Astrocyte (in vitro differentiated cells and primary cell): ENCODE measurements around the gene CLEC20A. TPM values are rescaled to one million over a fixed set of nuclear protein-coding genes. Genes with fewer than 3 reads are reported as not detected.

Experiments used
- DNase-seq: peaks from one replicate; pipeline ENCODE4 v3.0.0-alpha.2; 2010; ENCODE audit warnings: low read depth
- FAIRE-seq: peaks from 2 replicates; lab custom pipeline; 2011; peaks lifted over from hg19 to GRCh38; lab: Jason Lieb, UNC
- H2AFZ ChIP-seq: 2 replicates; pipeline ENCODE4 v1.6.0; 2012; ENCODE audit warnings: low read depth, low read length, inconsistent platforms
- H3K27ac ChIP-seq: 2 replicates; pipeline ENCODE4 v1.5.1; 2011; ENCODE audit warnings: low read depth, low read length, inconsistent platforms
- H3K27me3 ChIP-seq: 2 replicates; pipeline ENCODE4 v1.6.0; 2011; ENCODE audit warnings: low read length, inconsistent platforms; ENCODE audit not compliant: insufficient read depth
- H3K36me3 ChIP-seq: 2 replicates; pipeline ENCODE4 v1.5.1; 2011; ENCODE audit warnings: low read length, inconsistent platforms; ENCODE audit not compliant: insufficient read depth
- H3K4me1 ChIP-seq: 2 replicates; pipeline ENCODE4 v1.5.1; 2011; ENCODE audit warnings: low read length, inconsistent platforms; ENCODE audit not compliant: insufficient read depth
- H3K4me2 ChIP-seq: 2 replicates; pipeline ENCODE4 v1.6.0; 2012; ENCODE audit warnings: low read length, inconsistent platforms
- H3K4me3 ChIP-seq: 2 replicates; pipeline ENCODE4 v1.5.1; 2011; ENCODE audit warnings: low read depth, mild to moderate bottlenecking, low read length, inconsistent platforms; ENCODE audit not compliant: insufficient read depth
- H3K79me2 ChIP-seq: 2 replicates; pipeline ENCODE4 v1.6.0; 2012; ENCODE audit warnings: mild to moderate bottlenecking, low read length, inconsistent platforms; ENCODE audit not compliant: insufficient read depth
- H3K9ac ChIP-seq: 2 replicates; pipeline ENCODE4 v1.6.0; 2012; ENCODE audit warnings: mild to moderate bottlenecking, low read length, inconsistent platforms
- H3K9me3 ChIP-seq: 2 replicates; pipeline ENCODE4 v1.5.1; 2012; ENCODE audit warnings: low read depth, mild to moderate bottlenecking, low read length, inconsistent platforms; ENCODE audit not compliant: insufficient read depth
- H4K20me1 ChIP-seq: 2 replicates; pipeline ENCODE4 v1.6.0; 2012; ENCODE audit warnings: low read length, inconsistent platforms; ENCODE audit not compliant: insufficient read depth
- H3K27ac Mint-ChIP-seq: one replicate; pipeline ENCODE4 v1.8.0; 2021; ENCODE audit warnings: mild to moderate bottlenecking, mixed read lengths; ENCODE audit not compliant: unreplicated experiment
- H3K27me3 Mint-ChIP-seq: one replicate; pipeline ENCODE4 v1.8.0; 2021; ENCODE audit warnings: low read depth, mixed read lengths; ENCODE audit not compliant: unreplicated experiment
- H3K36me3 Mint-ChIP-seq: one replicate; pipeline ENCODE4 v1.8.0; 2021; ENCODE audit warnings: low read depth, mixed read lengths; ENCODE audit not compliant: unreplicated experiment
- H3K4me1 Mint-ChIP-seq: one replicate; pipeline ENCODE4 v1.8.0; 2021; ENCODE audit warnings: low read depth, mixed read lengths; ENCODE audit not compliant: unreplicated experiment
- H3K4me3 Mint-ChIP-seq: one replicate; pipeline ENCODE4 v1.8.0; 2021; ENCODE audit warnings: mild to moderate bottlenecking, moderate library complexity, mixed read lengths; ENCODE audit not compliant: unreplicated experiment
- H3K9me3 Mint-ChIP-seq: one replicate; pipeline ENCODE4 v1.8.0; 2021; ENCODE audit warnings: mild to moderate bottlenecking, mixed read lengths; ENCODE audit not compliant: unreplicated experiment
- EZH2 ChIP-seq: IDR thresholded peaks from 2 replicates; pipeline ENCODE4 v1.6.1; 2012; ENCODE audit warnings: mild to moderate bottlenecking, low read length, inconsistent platforms; ENCODE audit not compliant: insufficient read depth
- total RNA-seq: library from RNA; stranded (reverse); gene quantifications from 2 replicates; pipeline ENCODE4 v1.2.1, GENCODE V29; 2021
- TF ChIP-seq, protein P1 (sequence below): IDR thresholded peaks from 2 replicates; pipeline ENCODE4 v1.5.1; 2011; ENCODE audit warnings: low read depth, mild to moderate bottlenecking, inconsistent platforms, low read length, moderate library complexity; ENCODE audit not compliant: insufficient read depth

CLEC20A gene
- total RNA-seq, 1 donor from 2014 or later: not detected

DNA sequence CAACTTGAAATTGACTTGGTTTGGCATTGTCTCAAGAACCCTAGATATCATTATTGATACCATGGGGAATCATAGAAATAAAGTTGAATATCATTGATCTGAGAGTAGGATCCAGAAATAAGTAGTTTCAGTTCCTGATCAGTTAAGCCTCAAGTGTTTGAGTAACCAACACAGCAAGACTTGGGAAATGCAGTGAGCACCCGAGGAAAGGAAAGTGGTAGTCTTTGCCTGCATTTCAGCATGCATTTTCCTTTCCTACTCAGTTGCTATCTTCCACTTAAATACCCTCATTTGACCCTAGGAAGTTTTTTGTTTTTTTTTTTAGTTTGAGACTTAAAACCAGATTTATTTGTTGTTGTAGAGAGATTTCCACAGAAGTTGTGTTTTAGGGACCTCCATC is 18.9 kb downstream of the CLEC20A start:
- FAIRE-seq: no peak
- Histone ChIP-seq H3K4me2 (no peak overlapping the region), H3K79me2 (no peaks in the 10 kb centered on the region), H4K20me1 (no peaks in the 10 kb centered on the region), H3K27ac (no peak overlapping the region), H3K4me3 (no peak overlapping the region), H3K27me3 (no peaks in the 10 kb centered on the region), H3K9ac (no peak overlapping the region), H2AFZ (no peak overlapping the region), H3K9me3 (no peaks in the 10 kb centered on the region), H3K4me1 (no peaks in the 10 kb centered on the region), H3K36me3 (peaks cover 10% of the 10 kb centered on the region)
- Mint-ChIP-seq H3K4me1 (no peaks in the 10 kb centered on the region), H3K36me3 (peaks cover 15% of the 10 kb centered on the region), H3K27ac (no peak overlapping the region), H3K27me3 (no peaks in the 10 kb centered on the region), H3K4me3 (no peak overlapping the region), H3K9me3 (no peaks in the 10 kb centered on the region)
- no peak for DNase-seq
- TF ChIP-seq, protein P1, sequence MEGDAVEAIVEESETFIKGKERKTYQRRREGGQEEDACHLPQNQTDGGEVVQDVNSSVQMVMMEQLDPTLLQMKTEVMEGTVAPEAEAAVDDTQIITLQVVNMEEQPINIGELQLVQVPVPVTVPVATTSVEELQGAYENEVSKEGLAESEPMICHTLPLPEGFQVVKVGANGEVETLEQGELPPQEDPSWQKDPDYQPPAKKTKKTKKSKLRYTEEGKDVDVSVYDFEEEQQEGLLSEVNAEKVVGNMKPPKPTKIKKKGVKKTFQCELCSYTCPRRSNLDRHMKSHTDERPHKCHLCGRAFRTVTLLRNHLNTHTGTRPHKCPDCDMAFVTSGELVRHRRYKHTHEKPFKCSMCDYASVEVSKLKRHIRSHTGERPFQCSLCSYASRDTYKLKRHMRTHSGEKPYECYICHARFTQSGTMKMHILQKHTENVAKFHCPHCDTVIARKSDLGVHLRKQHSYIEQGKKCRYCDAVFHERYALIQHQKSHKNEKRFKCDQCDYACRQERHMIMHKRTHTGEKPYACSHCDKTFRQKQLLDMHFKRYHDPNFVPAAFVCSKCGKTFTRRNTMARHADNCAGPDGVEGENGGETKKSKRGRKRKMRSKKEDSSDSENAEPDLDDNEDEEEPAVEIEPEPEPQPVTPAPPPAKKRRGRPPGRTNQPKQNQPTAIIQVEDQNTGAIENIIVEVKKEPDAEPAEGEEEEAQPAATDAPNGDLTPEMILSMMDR: no peak
- TF ChIP-seq EZH2: no peak

DNA sequence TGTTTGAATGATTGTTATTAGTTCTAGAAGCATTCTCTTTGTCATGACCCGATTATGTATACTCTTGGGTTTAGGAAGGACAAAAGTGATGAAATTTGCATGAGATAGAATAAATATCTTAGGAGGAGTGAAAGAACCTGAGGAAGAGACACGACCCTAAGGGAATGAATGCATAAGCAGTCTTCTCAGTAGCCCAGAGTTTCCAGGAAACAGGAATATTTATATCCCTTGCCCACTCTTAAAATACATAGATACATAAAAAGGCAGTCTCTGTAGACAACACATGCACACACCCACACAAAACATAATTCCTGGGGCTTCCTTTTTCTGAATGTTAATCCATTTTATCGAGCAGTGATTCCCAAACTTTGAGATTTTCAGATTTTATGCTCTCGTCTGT is 19.4 kb downstream of the CLEC20A start:
- Histone ChIP-seq H3K79me2 (no peaks in the 10 kb centered on the region), H3K4me3 (no peak overlapping the region), H3K9ac (no peak overlapping the region), H3K9me3 (no peaks in the 10 kb centered on the region), H2AFZ (no peak overlapping the region), H3K27ac (no peak overlapping the region), H4K20me1 (no peaks in the 10 kb centered on the region), H3K36me3 (peaks cover 10% of the 10 kb centered on the region), H3K4me1 (no peaks in the 10 kb centered on the region), H3K27me3 (no peaks in the 10 kb centered on the region), H3K4me2 (no peak overlapping the region)
- DNase-seq: no peak
- H3K36me3 Mint-ChIP-seq: peaks cover 11% of the 10 kb centered on the region
- no peaks in the 10 kb centered on the region for H3K27me3 Mint-ChIP-seq
- H3K4me1 Mint-ChIP-seq: no peaks in the 10 kb centered on the region
- no peak for FAIRE-seq
- TF ChIP-seq, protein P1: no peak
- TF ChIP-seq EZH2: no peak
- H3K4me3 Mint-ChIP-seq: no peak overlapping the region
- no peak overlapping the region for H3K27ac Mint-ChIP-seq
- no peaks in the 10 kb centered on the region for H3K9me3 Mint-ChIP-seq

DNA sequence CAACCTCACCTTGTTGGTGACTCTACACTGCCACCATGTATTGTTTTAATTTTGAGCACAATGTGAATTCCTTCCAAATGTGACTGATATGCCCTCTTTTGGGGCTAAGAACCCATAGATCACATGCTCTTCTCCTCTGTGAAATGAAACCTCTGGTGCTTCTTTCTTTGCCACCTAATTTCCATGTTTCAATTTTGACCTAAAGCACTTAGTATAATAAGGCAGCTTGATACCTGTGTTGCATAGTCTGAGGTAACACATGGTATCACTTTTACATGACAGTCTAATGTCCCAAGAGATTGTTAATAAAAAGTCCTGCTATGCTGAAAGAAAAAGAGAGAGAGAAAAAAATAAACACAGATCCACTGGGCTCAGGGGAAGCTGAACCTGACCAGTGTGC is 24.2 kb downstream of the CLEC20A start:
- H3K27me3 Mint-ChIP-seq: no peaks in the 10 kb centered on the region
- no peak for FAIRE-seq
- Histone ChIP-seq H3K4me2 (no peak overlapping the region), H3K27ac (no peak overlapping the region), H4K20me1 (no peaks in the 10 kb centered on the region), H3K4me1 (no peaks in the 10 kb centered on the region), H2AFZ (no peak overlapping the region), H3K27me3 (no peaks in the 10 kb centered on the region), H3K9ac (no peak overlapping the region), H3K9me3 (no peaks in the 10 kb centered on the region), H3K4me3 (no peak overlapping the region), H3K36me3 (peaks cover 19% of the 10 kb centered on the region), H3K79me2 (no peaks in the 10 kb centered on the region)
- H3K9me3 Mint-ChIP-seq: no peaks in the 10 kb centered on the region
- no peak for TF ChIP-seq EZH2
- TF ChIP-seq, protein P1: no peak
- peaks cover 6% of the 10 kb centered on the region for H3K4me1 Mint-ChIP-seq
- H3K36me3 Mint-ChIP-seq: peaks cover 17% of the 10 kb centered on the region
- H3K27ac Mint-ChIP-seq: no peak overlapping the region
- DNase-seq: no peak
- H3K4me3 Mint-ChIP-seq: no peak overlapping the region
